GM19397 (cell line): Measurements from ENCODE around the gene DNAJC22.
"Not testable (repeated sequence)": the region's sequence is repeated elsewhere in the genome, so short reads cannot be mapped to it uniquely, and the experiment has no call there.

Experiments
- ATAC-seq: cut with Tn5 transposase; IDR thresholded peaks from one replicate; pipeline ENCODE4 v1.9.1; 2021; ENCODE audit warnings: mild to moderate bottlenecking, moderate library complexity; ENCODE audit not compliant: unreplicated experiment

DNAJC22 gene

GRCh38 chr12:49346659-49347310 lies at the start of gene DNAJC22:
Gene DNAJC22, plus strand, starts transcription at chr12:49346888. Its CDS starts 1,985 bp downstream, at chr12:49348873.
- no peak for ATAC-seq

- ATAC-seq = no peak
Observed at GRCh38 chr12:49297695-49298060, 49.0 kb upstream of the DNAJC22 start.

- no peak for ATAC-seq
Observed at GRCh38 chr12:49298160-49298559, 48.5 kb upstream of the DNAJC22 start.

- ATAC-seq = no peak
Observed at GRCh38 chr12:49301760-49302159, 44.9 kb upstream of the DNAJC22 start.

- no peak for ATAC-seq
Observed at GRCh38 chr12:49304161-49304560, 42.5 kb upstream of the DNAJC22 start.

- ATAC-seq = no peak
Observed at GRCh38 chr12:49305762-49306510, 40.8 kb upstream of the DNAJC22 start.

GRCh38 chr12:49309386-49309785 lies 37.3 kb upstream of the DNAJC22 start:
- ATAC-seq = no peak

- ATAC-seq = not testable (repeated sequence)
Observed at GRCh38 chr12:49310451-49311000, 36.2 kb upstream of the DNAJC22 start.

- no peak for ATAC-seq
Observed at GRCh38 chr12:49314811-49315210, 31.9 kb upstream of the DNAJC22 start.

- not testable (repeated sequence) for ATAC-seq
Observed at GRCh38 chr12:49317118-49317517, 29.6 kb upstream of the DNAJC22 start.

- ATAC-seq = not testable (repeated sequence)
Observed at GRCh38 chr12:49320411-49321103, 26.1 kb upstream of the DNAJC22 start.

GRCh38 chr12:49322367-49322707 lies 24.4 kb upstream of the DNAJC22 start:
- no peak for ATAC-seq

- peak; percentile 99 for ATAC-seq
Observed at GRCh38 chr12:49322708-49323523, 23.8 kb upstream of the DNAJC22 start, which contains the start of gene TROAP. Gene TROAP, plus strand, starts transcription at chr12:49323255. Its CDS starts 354 bp downstream, at chr12:49323609.

GRCh38 chr12:49323524-49324097 lies 23.1 kb upstream of the DNAJC22 start:
- ATAC-seq = no peak

- no peak for ATAC-seq
Observed at GRCh38 chr12:49325606-49326005, 21.1 kb upstream of the DNAJC22 start.

- no peak for ATAC-seq
Observed at GRCh38 chr12:49327368-49327767, 19.3 kb upstream of the DNAJC22 start.

- no peak for ATAC-seq
Observed at GRCh38 chr12:49327887-49328286, 18.8 kb upstream of the DNAJC22 start.

GRCh38 chr12:49328816-49329215 lies 17.9 kb upstream of the DNAJC22 start:
- no peak for ATAC-seq

GRCh38 chr12:49330032-49330619 lies 16.6 kb upstream of the DNAJC22 start:
- no peak for ATAC-seq
